BLaER1 (cell line): ENCODE measurements around the gene EXOC3.
"Not testable (repeated sequence)": the region's sequence is repeated elsewhere in the genome, so short reads cannot be mapped to it uniquely, and the experiment has no call there.

Experiments used
- H3K27ac ChIP-seq: shearing (Covaris generic); formaldehyde crosslinking; 2 replicates; pipeline ENCODE4 v1.8.1; 2022
- H3K27me3 ChIP-seq: shearing (Covaris generic); formaldehyde crosslinking; 2 replicates; pipeline ENCODE4 v1.8.1; 2022
- H3K36me3 ChIP-seq: shearing (Covaris generic); formaldehyde crosslinking; 2 replicates; pipeline ENCODE4 v1.8.1; 2022
- H3K4me1 ChIP-seq: shearing (Covaris generic); formaldehyde crosslinking; 2 replicates; pipeline ENCODE4 v1.8.1; 2022
- H3K4me2 ChIP-seq: shearing (Covaris generic); formaldehyde crosslinking; 2 replicates; pipeline ENCODE4 v1.8.1; 2022
- H3K4me3 ChIP-seq: shearing (Covaris generic); formaldehyde crosslinking; 2 replicates; pipeline ENCODE4 v1.8.1; 2022
- H3K9ac ChIP-seq: shearing (Covaris generic); formaldehyde crosslinking; 2 replicates; pipeline ENCODE4 v1.8.1; 2022
- H3K9me3 ChIP-seq: shearing (Covaris generic); formaldehyde crosslinking; 2 replicates; pipeline ENCODE4 v1.8.1; 2022
- H4K20me1 ChIP-seq: shearing (Covaris generic); formaldehyde crosslinking; 2 replicates; pipeline ENCODE4 v1.8.1; 2022
- Cebpa-rat ChIP-seq: shearing (Covaris generic); IDR thresholded peaks from 2 replicates; pipeline ENCODE4 v1.8.1; 2022

Gene EXOC3

DNA sequence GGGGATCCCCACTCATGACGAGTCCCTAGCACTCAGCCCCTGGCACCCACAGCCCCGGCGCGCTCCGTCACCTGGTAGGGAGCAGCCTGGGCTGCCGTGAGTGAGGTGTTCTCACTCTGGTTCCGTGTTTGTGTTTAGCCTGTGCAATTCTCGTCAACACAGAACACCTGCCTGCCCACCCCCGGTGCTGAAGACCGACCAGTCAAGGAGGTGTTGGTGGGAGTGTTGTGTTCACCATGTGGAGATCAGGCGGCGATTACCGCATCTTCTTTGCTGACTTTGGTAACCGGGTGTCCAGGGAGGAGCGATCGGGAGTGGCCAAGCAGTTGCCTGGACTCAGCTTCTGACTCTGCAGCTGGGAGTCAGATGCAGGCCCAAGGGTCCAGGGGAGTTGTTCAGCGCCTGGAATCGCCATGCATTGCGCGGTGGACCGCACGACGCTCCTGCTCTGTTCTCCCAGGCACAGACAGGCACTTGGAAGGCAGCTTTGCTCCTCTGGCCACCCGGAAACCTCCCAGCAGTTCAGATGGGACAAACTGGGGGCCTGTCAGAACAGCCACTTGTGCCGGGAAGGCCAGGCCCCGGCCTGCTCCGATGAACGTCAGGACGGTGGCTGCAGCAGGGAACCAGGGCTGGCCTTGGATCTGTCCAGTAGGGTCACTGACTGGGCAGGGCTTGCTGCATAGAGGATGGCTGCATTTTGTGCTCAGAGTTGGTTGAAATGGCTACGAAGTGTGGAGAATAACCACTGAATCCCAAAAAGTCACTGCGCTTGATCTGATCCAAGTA lies 28.2 kb downstream of the EXOC3 start:
- peaks cover 28% of the 10 kb centered on the region for H3K27me3 ChIP-seq
- peak overlapping the region; percentile 84 for H3K4me3 ChIP-seq
- no peak for TF ChIP-seq Cebpa-rat
- no peak overlapping the region for H3K27ac ChIP-seq
- H3K9ac ChIP-seq: peak overlapping the region; percentile 95
- H3K4me2 ChIP-seq: peak overlapping the region; percentile 99
- peaks cover 46% of the 10 kb centered on the region for H3K4me1 ChIP-seq
- peaks cover 41% of the 10 kb centered on the region for H3K36me3 ChIP-seq
- no peaks in the 10 kb centered on the region for H3K9me3 ChIP-seq
- H4K20me1 ChIP-seq: peaks cover 55% of the 10 kb centered on the region

DNA sequence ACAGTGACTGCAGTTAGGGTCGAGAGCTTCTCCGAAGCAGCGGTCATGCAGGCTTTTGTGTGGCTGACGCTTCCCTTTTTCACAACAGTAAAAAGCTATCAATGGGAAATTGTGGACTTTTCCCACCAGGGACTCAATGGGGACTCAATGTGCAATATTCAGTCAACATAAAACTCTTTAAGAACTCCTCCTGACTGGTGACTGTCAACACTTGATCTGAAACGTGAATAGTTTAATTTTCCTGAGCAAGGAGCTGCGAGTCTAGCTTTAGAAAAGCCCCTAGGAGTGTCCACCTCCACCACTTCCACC lies 28.7 kb downstream of the EXOC3 start:
- peaks cover 36% of the 10 kb centered on the region for H3K36me3 ChIP-seq
- peaks cover 61% of the 10 kb centered on the region for H4K20me1 ChIP-seq
- H3K9ac ChIP-seq: peak overlapping the region; percentile 95
- peaks cover 51% of the 10 kb centered on the region for H3K4me1 ChIP-seq
- no peak for TF ChIP-seq Cebpa-rat
- peak overlapping the region; percentile 97 for H3K27ac ChIP-seq
- H3K4me2 ChIP-seq: peak overlapping the region; percentile 99
- H3K4me3 ChIP-seq: peak overlapping the region; percentile 84
- H3K9me3 ChIP-seq: no peaks in the 10 kb centered on the region
- peaks cover 33% of the 10 kb centered on the region for H3K27me3 ChIP-seq

DNA sequence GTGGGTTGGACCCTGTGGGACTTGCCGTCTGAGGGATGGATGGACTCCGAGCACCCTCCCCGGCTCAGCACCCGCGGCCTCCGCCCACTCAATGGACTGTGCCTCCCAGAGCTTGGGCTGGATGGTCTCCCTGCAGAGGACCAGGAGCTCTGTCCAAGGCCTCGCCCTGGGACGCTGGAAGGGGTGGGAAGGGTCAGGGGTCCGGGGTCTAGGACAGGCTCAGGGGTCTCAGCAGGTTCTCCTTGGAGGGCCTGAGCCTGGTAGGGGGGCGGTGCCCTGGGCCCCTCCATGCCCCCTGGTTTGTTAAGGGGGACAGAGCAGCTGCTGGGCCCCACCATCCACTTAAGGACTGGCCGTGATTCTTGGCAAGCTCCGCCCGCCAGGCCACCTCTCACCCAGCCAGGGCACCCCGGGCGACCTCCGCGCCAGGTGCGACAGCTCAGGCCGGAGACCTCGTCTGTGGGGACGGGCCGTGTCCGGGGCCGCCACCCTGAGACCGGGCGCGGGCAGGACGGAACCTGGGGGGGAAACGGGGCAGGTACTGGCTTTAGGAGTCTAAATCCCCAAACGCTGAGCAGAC lies 29.2 kb downstream of the EXOC3 start:
- Histone ChIP-seq H3K9ac (peak overlapping the region; percentile 95), H4K20me1 (peaks cover 66% of the 10 kb centered on the region), H3K4me1 (peaks cover 56% of the 10 kb centered on the region), H3K36me3 (peaks cover 31% of the 10 kb centered on the region), H3K9me3 (no peaks in the 10 kb centered on the region), H3K27me3 (peaks cover 38% of the 10 kb centered on the region), H3K4me3 (peak overlapping the region; percentile 84), H3K4me2 (peak overlapping the region; percentile 99), H3K27ac (peak overlapping the region; percentile 97)
- TF ChIP-seq Cebpa-rat: no peak

DNA sequence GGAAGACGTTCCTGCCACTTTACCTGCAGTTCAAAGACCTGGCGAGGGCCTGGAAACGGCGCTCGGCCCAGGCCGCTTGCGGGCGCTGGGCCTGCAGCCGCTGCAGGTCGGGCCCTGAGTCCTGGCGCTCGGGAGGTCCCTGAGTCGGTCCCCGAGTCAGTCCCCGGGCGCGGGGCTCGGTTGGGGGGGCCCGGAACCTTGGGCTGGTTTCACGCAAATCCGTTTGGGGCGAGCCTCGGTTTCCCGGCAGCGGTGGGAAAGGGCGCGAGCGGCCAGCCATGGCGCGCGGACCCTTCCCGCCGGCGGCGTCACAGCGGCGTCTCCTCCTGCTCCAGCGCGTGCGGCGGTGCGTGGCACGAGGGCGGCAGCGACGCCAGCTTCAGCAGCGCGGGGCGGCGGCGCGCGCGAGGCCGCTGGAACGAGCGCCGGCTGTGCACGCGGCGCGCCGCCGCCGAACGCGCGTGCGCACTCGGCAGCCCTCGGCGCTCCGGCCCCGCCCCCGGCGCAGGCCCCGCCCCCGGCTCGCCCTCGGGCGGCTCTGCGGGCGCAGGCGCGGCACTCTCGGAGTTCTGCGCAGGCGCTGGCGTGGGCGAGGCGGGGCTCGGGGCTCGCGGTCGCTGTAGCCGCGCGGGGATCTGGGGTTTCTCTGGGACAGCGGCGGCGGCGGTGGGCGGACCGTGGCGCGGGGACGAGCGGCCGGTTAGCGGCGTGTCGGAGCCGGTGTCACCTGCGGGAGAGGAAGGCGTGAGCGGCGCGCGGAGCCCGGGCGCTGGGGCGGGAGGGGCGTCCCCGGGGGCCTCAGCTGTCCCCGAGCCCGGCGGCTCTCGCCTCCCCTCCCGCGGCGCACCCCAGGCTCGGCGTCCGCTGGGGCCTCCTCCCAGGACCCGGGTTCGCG lies 29.9 kb downstream of the EXOC3 start:
- Histone ChIP-seq H4K20me1 (peaks cover 73% of the 10 kb centered on the region), H3K27ac (peak overlapping the region; percentile 97), H3K9me3 (no peaks in the 10 kb centered on the region), H3K9ac (peak overlapping the region; percentile 95), H3K36me3 (peaks cover 30% of the 10 kb centered on the region), H3K4me2 (peak overlapping the region; percentile 100), H3K27me3 (peaks cover 45% of the 10 kb centered on the region), H3K4me1 (peaks cover 63% of the 10 kb centered on the region), H3K4me3 (peak overlapping the region; percentile 84)
- no peak for TF ChIP-seq Cebpa-rat

DNA sequence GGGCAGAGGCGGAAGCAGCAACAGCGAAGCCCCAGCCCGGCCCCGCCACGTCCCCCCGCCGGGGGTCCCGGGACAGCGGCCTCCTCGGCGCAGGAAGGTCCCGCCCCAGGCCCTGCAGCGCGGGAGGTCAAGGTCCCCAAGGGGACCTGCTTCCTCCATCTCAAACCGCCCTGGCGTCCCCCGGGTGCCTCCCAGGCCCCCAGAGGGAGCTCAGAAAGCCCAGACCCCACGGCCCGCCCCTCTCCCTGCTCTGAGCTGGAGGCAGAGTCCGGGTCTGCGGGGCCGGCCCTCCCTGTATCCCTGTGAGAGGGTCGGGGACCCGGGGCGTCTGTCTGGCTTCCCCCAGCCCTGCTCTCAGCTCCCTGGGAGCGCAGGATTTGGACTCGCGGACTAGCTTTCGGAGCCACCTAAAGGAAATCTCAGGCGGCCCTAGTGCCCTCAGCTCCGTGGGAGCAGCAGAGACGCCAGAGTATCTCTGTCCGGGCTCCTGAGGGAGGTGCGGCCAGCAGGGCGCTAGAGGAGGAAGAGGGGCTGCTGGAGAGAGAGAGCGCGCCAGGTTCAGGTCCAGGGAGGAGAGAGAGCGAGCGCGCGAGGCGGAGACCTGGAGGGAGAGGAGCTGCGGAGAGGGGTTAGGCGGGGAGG lies 30.7 kb downstream of the EXOC3 start:
- TF ChIP-seq Cebpa-rat: no peak
- H3K9ac ChIP-seq: peak overlapping the region; percentile 81

DNA sequence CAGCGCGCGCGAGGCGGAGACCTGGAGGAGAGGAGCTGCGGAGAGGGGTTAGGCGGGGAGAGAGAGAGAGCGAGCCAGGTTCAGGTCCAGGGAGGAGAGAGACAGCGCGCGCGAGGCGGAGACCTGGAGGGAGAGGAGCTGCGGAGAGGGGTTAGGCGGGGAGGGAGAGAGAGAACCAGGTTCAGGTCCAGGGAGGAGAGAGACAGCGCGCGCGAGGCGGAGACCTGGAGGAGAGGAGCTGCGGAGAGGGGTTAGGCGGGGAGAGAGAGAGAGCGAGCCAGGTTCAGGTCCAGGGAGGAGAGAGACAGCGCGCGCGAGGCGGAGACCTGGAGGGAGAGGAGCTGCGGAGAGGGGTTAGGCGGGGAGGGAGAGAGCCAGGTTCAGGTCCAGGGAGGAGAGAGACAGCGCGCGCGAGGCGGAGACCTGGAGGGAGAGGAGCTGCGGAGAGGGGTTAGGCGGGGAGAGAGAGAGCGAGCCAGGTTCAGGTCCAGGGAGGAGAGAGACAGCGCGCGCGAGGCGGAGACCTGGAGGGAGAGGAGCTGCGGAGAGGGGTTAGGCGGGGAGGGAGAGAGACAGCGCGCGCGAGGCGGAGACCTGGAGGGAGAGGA lies 31.4 kb downstream of the EXOC3 start:
- H4K20me1 ChIP-seq: peaks cover 85% of the 10 kb centered on the region
- peaks cover 20% of the 10 kb centered on the region for H3K36me3 ChIP-seq
- H3K27me3 ChIP-seq: peaks cover 53% of the 10 kb centered on the region
- H3K4me3 ChIP-seq: peak overlapping the region; percentile 84
- not testable (repeated sequence) for H3K9ac ChIP-seq, H3K9me3 ChIP-seq, H3K27ac ChIP-seq
- peaks cover 77% of the 10 kb centered on the region for H3K4me1 ChIP-seq
- H3K4me2 ChIP-seq: peak overlapping the region; percentile 100

More for the DNA sequence above, 30.7 kb downstream of the EXOC3 start:
- Histone ChIP-seq H3K36me3 (peaks cover 26% of the 10 kb centered on the region), H3K4me1 (peaks cover 71% of the 10 kb centered on the region), H3K4me3 (peak overlapping the region; percentile 84), H4K20me1 (peaks cover 81% of the 10 kb centered on the region), H3K27me3 (peaks cover 52% of the 10 kb centered on the region), H3K27ac (peak overlapping the region; percentile 79), H3K4me2 (peak overlapping the region; percentile 100), H3K9me3 (no peaks in the 10 kb centered on the region)

DNA sequence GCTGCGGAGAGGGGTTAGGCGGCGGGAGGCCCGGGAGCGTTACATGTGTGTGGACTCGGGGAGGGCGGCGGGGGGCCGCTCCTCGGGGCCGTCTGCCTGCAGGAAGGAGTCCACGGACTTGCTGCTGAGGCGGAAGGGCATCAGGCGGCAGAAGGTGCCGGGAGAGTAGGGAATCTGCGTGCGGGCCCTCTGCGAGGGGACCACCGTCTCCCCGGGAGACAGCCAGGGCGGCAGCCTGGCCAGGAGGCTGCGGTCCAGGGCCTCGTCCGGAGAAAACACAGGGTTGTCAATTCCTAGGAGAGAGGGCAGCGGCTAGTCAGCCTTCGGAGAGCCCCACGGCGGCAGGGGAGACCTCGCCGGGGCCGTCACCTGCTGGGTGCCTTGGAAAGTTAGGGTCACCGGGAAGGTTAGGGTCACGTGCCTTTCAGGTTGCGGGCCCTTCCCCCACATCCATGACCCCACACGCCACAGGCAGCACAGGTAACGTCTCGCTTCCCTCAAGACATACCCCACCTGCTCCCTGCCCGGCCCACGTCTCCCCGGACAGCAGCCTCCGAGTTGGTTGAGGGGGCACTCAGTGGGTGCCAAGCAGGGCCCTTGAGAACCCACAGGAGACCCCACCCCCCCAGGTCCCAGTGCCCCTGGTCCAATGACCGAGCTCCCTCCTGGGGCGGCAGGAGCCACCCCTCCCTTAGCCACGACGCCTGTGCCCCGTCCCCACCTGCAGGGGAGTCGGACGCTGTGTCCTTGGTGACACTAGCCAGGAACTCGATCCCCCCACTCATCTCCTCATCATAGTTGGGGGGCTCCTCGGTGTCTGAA lies 32.1 kb downstream of the EXOC3 start:
- no peak overlapping the region for H3K27ac ChIP-seq
- peak overlapping the region; percentile 42 for H3K4me3 ChIP-seq
- peaks cover 85% of the 10 kb centered on the region for H4K20me1 ChIP-seq
- peaks cover 53% of the 10 kb centered on the region for H3K27me3 ChIP-seq
- no peaks in the 10 kb centered on the region for H3K9me3 ChIP-seq
- no peak for TF ChIP-seq Cebpa-rat
- H3K36me3 ChIP-seq: peaks cover 13% of the 10 kb centered on the region
- H3K9ac ChIP-seq: no peak overlapping the region
- peak overlapping the region; percentile 50 for H3K4me2 ChIP-seq
- H3K4me1 ChIP-seq: peaks cover 80% of the 10 kb centered on the region

DNA sequence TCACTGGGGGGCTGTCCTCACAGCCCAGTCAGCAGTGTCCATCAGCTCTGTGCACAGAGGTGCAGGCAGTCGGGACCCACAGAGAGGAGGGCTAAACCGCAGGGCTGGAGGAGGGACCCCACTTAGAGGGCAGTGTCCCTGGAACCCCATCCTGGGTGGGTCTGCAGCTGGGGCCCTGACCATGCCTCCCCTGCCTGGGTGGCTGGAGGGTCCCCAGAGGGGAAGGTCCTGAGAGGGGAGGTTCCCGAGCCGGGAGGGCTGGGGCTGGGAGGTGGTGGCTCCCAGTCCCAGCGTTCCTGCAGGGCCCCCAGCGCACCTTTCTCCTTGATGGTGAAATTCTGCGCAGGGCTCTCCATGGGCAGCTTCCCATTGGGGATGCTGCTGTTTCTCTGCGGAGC lies 32.7 kb downstream of the EXOC3 start:
- no peak overlapping the region for H3K9ac ChIP-seq
- no peak overlapping the region for H3K4me3 ChIP-seq
- TF ChIP-seq Cebpa-rat: no peak
- peak overlapping the region; percentile 50; the same call in 1 of the 2 replicates for H3K4me2 ChIP-seq
- H4K20me1 ChIP-seq: peaks cover 84% of the 10 kb centered on the region
- H3K4me1 ChIP-seq: peaks cover 80% of the 10 kb centered on the region
- no peak overlapping the region for H3K27ac ChIP-seq
- H3K27me3 ChIP-seq: peaks cover 53% of the 10 kb centered on the region
- peaks cover 8% of the 10 kb centered on the region for H3K36me3 ChIP-seq
- H3K9me3 ChIP-seq: no peaks in the 10 kb centered on the region
